Measurements from ENCODE around the gene PCNA.

Gene PCNA

DNA sequence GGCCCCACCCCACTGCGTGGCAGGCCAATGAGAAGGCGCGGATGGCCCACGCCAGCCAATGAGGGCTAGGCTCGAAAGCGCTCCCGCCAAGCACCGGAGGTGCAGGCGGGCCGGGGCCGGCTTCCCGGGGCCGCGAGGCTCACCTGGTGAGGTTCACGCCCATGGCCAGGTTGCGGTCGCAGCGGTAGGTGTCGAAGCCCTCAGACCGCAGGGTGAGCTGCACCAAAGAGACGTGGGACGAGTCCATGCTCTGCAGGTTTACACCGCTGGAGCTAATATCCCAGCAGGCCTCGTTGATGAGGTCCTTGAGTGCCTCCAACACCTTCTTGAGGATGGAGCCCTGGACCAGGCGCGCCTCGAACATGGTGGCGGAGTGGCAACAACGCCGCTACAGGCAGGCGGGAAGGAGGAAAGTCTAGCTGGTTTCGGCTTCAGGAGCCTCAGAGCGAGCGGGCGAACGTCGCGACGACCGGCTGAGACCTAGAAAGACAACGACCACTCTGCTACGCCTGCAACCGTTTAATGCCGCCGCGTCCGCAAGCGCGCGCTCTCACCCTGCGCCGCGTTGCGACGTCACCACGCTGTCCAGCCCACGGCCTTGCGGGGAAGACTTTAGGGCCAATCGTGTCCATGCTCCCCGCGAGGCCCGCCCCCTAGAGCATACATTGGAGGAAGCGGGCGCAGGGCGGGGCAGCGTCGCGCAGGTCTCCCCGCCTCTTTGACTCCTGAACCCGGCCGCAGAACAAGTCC lies at the start of gene PCNA:
TSS of gene PCNA (minus strand) at position 524 of the 750 bp plus-strand sequence. CDS start at position 364, 160 bp downstream.
- POLR2A ChIA-PET = interaction anchor here (0.6 to 2.1 kb wide), 7 partner anchors 9 to 126 kb away, joined by 3 to 10 read pairs (median 4); no protein-coding TSS in a partner anchor
- no peak for TF ChIP-seq CTCF (IDR thresholded peaks at IDR 0.05; ENCODE audit: control extremely low read depth, extremely low read depth, low read depth, missing control alignments)
- CTCF ChIA-PET = interaction anchor here (0.9 to 1.9 kb wide), 6 partner anchors 19 to 103 kb away, joined by 3 to 10 read pairs (median 4); no protein-coding TSS in a partner anchor
- peak; percentile 96 for DNase-seq (ENCODE audit: extremely low spot score)

DNA sequence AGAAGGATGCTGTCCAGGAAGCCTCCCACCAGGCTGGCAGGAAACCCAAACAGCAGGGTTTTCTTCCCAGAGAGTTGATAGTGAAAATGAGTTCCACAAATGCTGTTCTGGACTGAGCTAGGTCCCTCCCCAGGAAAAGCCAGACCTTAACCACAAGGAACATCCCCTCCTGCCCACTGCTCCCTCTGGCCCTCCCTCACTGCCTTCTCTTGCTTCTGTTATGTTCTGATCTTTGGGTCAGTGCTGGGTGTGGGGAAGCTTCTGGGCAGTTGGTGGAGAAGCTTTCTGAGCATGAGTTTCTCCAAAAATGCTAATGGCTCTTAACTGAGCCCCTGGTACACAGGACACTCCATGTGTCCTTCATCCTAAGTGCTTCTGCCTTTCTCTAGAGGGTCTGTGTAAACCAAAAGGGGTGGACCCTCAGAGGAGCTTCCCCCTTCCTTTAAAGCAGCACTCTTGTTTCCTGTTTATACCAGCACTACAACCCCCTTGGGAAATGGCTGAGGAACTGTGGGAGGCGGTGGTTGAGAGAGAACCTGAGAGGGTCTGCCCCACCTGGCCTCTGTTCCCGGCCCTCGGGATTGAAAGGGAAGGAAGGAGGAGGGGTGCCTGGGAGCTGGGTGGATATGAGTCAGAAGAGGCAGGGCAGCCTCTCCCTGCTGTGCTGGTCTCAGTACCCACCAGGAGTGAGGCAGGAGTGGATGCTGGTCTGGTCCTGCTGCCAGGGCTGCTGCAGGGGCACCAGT lies 49.1 kb upstream of the PCNA start:
- TF ChIP-seq CTCF (IDR thresholded peaks at IDR 0.05; ENCODE audit: control extremely low read depth, extremely low read depth, low read depth, missing control alignments) = no peak
- POLR2A ChIA-PET = interaction anchor here (0.6 to 1.4 kb wide), 3 partner anchors 33 to 49 kb away, joined by 3 to 4 read pairs (median 3); partner anchors contain the start of genes CDS2 and PCNA
- CTCF ChIA-PET = interaction anchor here (0.9 to 4.3 kb wide), 12 partner anchors 10 to 54 kb away, joined by 3 to 31 read pairs (median 5); partner anchors contain the start of gene CDS2
- DNase-seq (ENCODE audit: extremely low spot score) = no peak

GRCh38 chr20:5164645-5165625 lies 45.2 kb upstream of the PCNA start:
- no peak for TF ChIP-seq CTCF (IDR thresholded peaks at IDR 0.05; ENCODE audit: control extremely low read depth, extremely low read depth, low read depth, missing control alignments)
- CTCF ChIA-PET = interaction anchor here (0.6 to 2.8 kb wide), 8 partner anchors 8 to 64 kb away, joined by 3 to 18 read pairs (median 4); partner anchors contain the start of gene CDS2
- POLR2A ChIA-PET = no interaction called here
- DNase-seq (ENCODE audit: extremely low spot score) = no peak

DNA sequence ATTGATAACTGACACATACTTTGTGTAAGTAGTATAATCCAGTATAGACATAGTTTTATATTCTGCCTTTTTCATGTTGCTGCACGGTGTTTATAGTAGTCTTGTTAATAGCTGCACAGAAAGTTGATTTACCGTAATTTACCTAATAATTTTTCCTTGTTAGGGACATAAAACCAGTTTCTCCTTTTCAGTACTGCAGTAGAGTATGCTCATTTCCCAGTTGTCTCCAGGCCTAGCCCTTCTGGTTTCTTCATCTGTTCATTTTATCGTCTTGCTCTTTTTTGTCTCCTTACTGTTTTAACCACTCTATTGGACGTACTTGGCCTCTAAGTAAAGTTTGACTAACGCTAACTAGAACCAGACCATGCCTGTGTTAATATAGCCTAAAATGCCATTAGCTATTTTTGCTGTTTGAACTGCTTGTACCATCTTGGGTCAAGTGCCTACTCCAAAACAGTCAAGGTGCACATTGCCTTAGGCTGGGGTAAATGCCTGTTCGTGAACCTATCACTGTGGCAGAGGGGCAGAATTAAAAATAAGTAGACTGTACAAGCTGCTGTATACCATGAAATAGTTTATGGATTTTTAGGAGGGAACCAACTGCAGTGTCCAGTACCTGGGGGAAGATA lies 41.9 kb upstream of the PCNA start:
- TF ChIP-seq CTCF (IDR thresholded peaks at IDR 0.05; ENCODE audit: control extremely low read depth, extremely low read depth, low read depth, missing control alignments) = no peak
- CTCF ChIA-PET = interaction anchor here (1.1 to 1.3 kb wide), 2 partner anchors 14 to 43 kb away, joined by 3 read pairs; no protein-coding TSS in a partner anchor
- POLR2A ChIA-PET = no interaction called here
- no peak for DNase-seq (ENCODE audit: extremely low spot score)

DNA sequence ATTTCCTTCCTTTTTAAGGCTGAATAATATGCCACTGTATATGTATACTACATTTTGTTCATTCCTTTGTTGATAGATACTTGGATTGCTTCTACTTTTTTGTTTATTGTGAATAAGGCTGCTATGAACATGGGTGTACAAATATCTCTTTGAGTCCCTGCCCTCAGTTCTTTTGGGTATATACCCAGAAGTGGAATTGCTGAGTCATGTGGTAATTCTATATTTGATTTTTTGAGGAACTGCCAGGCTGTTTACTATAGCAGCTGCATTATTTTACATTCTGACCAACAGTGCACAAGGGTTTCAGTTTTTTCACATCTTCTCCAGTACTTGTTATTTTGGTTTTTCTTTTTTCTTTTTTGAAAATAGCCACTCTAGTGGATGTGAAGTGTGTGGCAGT lies 41.1 kb upstream of the PCNA start:
- DNase-seq (ENCODE audit: extremely low spot score) = no peak
- no peak for TF ChIP-seq CTCF (IDR thresholded peaks at IDR 0.05; ENCODE audit: control extremely low read depth, extremely low read depth, low read depth, missing control alignments)
- POLR2A ChIA-PET = no interaction called here
- CTCF ChIA-PET = interaction anchor here (1.3 kb wide), 1 partner anchor 44 kb away, joined by 3 read pairs; no protein-coding TSS in a partner anchor
